CD4-positive, alpha-beta T cell treated with Interleukin-21 for 1 hour (primary cell): ENCODE data around the gene INPP5A.

Source experiments
- DNase-seq: peaks from one replicate; pipeline ENCODE4 v3.0.0-alpha.2; 2020

INPP5A gene

GRCh38 chr10:132712291-132712690 lies 174.7 kb downstream of the INPP5A start:
- no peak for DNase-seq

- DNase-seq: no peak
These were observed 175.2 kb downstream of the INPP5A start for GRCh38 chr10:132712743-132713142.

- DNase-seq: no peak
These were observed 176.0 kb downstream of the INPP5A start for GRCh38 chr10:132713421-132714095.

GRCh38 chr10:132714096-132714985 lies 176.8 kb downstream of the INPP5A start:
- DNase-seq: no peak

- no peak for DNase-seq
These were observed 177.6 kb downstream of the INPP5A start for GRCh38 chr10:132714986-132715775.

- DNase-seq: no peak
These were observed 178.4 kb downstream of the INPP5A start for GRCh38 chr10:132715776-132716680.

- DNase-seq: no peak
These were observed 179.3 kb downstream of the INPP5A start for GRCh38 chr10:132716691-132717490.

GRCh38 chr10:132721725-132722124 lies 184.1 kb downstream of the INPP5A start:
- DNase-seq: no peak

GRCh38 chr10:132722394-132723329 lies 185.1 kb downstream of the INPP5A start:
- DNase-seq: no peak

- no peak for DNase-seq
These were observed 185.9 kb downstream of the INPP5A start for GRCh38 chr10:132723330-132723970.

GRCh38 chr10:132724446-132724845 lies 186.9 kb downstream of the INPP5A start:
- no peak for DNase-seq

- DNase-seq: no peak
These were observed 187.6 kb downstream of the INPP5A start for GRCh38 chr10:132725202-132725601.

- DNase-seq: no peak
These were observed 188.6 kb downstream of the INPP5A start for GRCh38 chr10:132726194-132726593.

GRCh38 chr10:132726951-132727350 lies 189.4 kb downstream of the INPP5A start:
- no peak for DNase-seq

GRCh38 chr10:132727411-132727810 lies 189.8 kb downstream of the INPP5A start:
- no peak for DNase-seq

- no peak for DNase-seq
These were observed 190.7 kb downstream of the INPP5A start for GRCh38 chr10:132728321-132728720.

- DNase-seq: no peak
These were observed 191.2 kb downstream of the INPP5A start for GRCh38 chr10:132728741-132729140.

- DNase-seq: no peak
These were observed 192.4 kb downstream of the INPP5A start for GRCh38 chr10:132729810-132730572.

GRCh38 chr10:132730573-132730953 lies 193.0 kb downstream of the INPP5A start:
- no peak for DNase-seq
